GM12865 (cell line): ENCODE measurements around the gene TMEM184B.

Experiments used
- DNase-seq: peaks from one replicate; pipeline ENCODE4 v3.0.0; 2010; ENCODE audit warnings: low read depth
- H3K4me3 ChIP-seq: 2 replicates; pipeline ENCODE4 v1.5.1; 2011; ENCODE audit warnings: mild to moderate bottlenecking, low read depth, low read length, control low read depth
- TF ChIP-seq, protein P1 (sequence below): IDR thresholded peaks from 2 replicates; pipeline ENCODE4 v1.5.1; 2011; ENCODE audit warnings: low read length, control low read depth, low read depth, inconsistent platforms; ENCODE audit not compliant: insufficient read depth; ENCODE audit errors: missing control alignments

TMEM184B gene

DNA sequence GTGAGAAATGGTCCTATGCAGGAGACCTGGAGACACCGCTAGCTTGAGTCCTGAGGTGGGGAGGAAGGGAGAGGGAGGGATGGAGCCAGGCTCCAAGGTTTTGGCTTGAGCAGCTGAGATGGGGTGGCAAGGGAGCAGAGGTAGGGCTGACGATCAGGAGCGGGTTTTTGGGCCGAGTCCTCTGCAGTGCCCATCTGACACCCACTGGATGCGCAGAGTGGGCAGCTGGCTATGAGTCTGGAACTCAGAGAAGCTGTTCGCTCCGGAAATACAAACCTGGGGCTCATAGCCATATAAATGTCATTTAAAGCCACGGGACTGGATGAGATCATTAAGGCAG, 71.5 kb downstream of the TMEM184B start:
- TF ChIP-seq, protein P1, sequence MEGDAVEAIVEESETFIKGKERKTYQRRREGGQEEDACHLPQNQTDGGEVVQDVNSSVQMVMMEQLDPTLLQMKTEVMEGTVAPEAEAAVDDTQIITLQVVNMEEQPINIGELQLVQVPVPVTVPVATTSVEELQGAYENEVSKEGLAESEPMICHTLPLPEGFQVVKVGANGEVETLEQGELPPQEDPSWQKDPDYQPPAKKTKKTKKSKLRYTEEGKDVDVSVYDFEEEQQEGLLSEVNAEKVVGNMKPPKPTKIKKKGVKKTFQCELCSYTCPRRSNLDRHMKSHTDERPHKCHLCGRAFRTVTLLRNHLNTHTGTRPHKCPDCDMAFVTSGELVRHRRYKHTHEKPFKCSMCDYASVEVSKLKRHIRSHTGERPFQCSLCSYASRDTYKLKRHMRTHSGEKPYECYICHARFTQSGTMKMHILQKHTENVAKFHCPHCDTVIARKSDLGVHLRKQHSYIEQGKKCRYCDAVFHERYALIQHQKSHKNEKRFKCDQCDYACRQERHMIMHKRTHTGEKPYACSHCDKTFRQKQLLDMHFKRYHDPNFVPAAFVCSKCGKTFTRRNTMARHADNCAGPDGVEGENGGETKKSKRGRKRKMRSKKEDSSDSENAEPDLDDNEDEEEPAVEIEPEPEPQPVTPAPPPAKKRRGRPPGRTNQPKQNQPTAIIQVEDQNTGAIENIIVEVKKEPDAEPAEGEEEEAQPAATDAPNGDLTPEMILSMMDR, result no peak
- peak overlapping the region; percentile 49 for H3K4me3 ChIP-seq

DNA sequence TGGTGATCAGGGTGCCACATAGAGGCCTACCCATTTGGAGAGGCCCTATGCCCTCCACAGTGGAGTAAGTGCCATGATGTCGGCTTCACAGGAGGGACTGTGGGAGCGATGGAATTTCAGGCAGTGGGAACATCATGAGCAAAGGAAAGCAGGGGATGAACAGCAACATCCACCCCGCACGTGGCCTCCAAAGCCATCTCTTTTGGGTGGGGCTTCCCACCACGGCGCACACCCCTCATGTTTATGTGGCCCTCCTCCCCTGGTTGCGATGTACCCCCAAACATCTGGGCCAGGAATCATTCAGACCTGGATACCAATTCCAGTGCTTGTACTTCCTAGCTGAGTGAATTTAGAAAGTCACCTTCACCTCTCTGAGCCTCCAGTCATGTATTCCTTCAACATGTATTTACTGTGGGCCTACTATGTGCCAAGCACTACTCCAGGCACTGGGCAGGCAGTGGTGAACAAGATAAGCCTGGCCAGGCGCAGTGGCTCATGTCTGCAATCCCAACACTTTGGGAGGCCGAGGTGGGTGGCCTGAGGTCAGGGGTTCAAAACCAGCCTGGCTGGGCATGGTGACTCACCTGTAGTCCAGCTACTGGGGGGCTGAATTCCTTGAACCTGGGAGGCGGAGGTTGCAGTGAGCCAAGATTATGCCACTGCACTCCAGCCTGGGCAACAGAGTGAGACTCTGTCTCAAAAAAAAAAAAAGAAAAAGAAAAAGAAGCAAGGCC, 72.8 kb downstream of the TMEM184B start:
- H3K4me3 ChIP-seq, result no peak overlapping the region
- TF ChIP-seq, protein P1, result no peak
- DNase-seq, result no peak

More for the DNA sequence above, 71.5 kb downstream of the TMEM184B start:
- DNase-seq, result no peak

DNA sequence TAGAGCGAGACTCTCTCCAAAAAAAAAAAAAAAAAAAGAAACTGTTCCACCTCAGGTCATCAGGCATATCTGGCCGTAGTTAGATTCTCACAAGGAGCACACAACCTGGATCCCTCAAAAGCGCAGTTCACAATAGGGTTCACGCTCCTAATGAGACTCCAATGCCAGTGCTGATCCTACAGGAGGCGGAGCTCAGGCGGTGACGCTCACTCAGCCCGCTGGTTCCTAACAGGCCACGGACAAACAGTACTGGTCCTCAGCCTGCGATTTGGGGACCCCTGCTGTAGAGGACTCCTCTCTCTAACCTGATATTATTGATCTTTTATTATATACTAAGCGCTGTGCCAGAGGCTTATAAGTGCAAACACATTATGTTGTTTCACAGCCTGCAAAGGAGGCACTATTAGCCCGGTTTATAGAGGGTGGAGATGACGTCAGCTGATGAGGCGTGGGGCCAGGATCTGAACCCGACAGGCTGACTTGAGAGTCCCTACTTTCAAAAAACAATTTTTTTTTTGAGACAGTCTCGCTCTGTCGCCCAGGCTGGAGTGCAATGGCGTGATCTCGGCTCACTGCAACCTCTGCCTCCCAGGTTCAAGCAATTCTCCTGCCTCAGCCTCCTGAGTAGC, 75.9 kb downstream of the TMEM184B start:
- H3K4me3 ChIP-seq, result no peak overlapping the region
- DNase-seq, result no peak
- TF ChIP-seq, protein P1, result no peak

DNA sequence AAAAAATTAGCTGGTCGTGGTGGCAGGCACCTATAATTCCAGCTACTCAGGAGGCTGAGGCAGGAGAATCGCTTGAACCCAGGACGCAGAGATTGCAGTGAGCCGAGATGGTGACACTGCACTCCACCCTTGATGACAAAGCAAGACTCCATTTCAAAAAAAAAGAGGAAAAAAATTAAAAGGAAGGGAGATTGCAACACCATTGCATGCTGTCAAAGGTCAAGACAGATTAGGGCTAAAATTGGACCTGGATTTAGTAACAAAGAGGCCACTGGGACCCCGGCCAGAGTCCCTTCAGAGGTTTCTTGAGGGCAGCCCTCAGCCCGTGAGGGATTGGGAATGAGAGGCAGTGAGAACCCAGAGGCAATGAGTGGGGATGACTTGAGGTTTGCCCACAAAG, 79.2 kb downstream of the TMEM184B start:
- H3K4me3 ChIP-seq, result no peak overlapping the region
- TF ChIP-seq, protein P1, result no peak
- DNase-seq, result no peak

DNA sequence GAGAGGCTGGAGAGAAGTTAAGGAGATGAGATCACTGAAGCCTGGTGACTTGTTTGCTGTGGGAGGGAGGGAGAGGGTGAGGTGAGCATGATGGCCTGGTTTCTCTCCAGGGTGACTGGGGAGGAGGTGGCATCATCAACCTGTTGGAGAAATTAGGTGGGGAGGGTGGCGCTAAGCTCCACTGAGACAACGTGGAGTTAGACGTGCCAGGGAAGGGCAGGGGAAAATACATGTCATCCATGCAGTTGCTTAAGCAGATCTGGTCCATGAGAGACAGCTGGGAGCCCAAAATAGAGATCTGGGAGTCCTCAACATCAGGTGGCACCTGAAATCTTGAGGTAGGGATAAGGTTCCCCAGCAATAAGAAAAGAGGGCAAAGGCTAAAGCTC, 80.3 kb downstream of the TMEM184B start:
- TF ChIP-seq, protein P1, result no peak
- H3K4me3 ChIP-seq, result no peak overlapping the region
- DNase-seq, result no peak

DNA sequence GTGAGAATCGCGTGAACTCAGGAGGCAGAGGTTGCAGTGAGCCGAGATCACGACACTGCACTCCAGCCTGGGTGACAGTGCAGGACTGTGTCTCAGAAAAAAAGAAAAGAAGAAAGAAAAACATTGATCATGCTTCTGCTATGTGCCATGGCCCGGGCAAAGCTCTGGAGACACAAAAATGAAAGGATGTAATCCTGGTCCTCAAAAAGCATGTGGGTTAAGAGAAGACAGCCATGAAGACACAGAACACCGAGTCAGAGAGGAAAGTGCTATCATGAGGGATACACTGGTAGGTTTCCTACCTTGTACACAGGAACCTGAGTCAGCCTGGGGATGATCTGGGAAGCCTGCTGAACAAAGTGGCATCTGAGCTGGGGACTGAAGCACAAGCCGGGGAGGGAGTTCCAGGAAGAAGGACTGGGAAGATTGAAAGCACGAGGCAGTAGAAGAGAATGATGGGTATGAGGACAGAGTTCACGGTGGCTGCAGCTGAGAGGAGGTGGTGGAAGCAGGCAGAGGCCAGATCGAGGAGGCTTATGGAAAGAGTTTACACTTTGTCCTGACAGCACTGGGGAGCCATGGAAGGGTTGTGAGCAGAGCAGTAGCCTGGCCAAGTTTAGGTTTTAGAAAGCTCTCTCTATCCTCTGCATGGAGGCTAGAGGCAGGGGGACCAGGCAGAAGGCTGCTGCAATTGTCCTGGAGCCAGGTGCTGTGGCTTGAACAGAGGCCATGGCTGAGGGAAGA, 80.9 kb downstream of the TMEM184B start:
- H3K4me3 ChIP-seq, result no peak overlapping the region
- TF ChIP-seq, protein P1, result no peak
- no peak for DNase-seq
